ENCODE measurements around the gene HMGXB4.

DNA sequence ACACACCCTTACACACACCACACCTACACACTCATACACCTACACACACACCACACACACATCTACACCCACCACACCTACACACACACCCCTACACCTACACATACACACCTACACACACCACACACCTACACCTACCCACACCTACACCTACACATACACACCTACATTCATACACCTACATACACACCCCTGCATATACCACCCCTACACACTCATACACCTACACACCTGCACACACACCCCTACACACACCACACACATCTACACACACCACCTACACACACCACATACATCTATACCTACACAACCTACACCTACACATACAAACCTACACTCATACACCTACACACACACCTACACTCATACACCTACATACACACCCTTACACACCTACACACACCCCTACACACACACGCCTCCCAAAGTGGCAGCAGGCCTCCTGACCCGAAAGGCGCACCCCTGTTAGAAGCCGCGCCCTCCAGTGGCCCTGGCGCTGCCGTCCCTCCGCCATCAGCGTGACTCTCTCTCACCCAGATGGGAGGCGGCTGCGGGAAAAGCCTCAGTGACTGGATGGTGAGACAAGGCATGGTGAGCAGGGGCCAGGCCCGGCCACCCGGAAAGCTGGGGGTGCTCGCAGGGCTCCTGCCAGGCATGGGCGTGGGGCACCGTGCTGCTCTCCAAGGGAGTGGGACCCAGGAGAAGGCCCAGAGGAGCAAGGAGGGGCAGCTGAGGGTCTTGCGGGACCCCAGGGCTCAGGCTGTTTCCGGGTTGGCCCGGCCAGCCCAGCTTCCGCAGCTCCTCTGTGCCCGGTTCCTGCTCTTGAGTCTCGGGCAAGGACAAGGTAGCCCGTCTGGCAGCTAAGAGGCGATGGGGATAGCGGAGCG, 86.6 kb downstream of the HMGXB4 start:
- TF ChIP-seq MXI1 (IDR thresholded peaks at IDR 0.05; ENCODE audit: borderline replicate concordance, low read depth, low read length) (no peak), CEBPB (IDR thresholded peaks at IDR 0.05; ENCODE audit: low read depth, low read length) (no peak)
- TF ChIP-seq, protein P1, sequence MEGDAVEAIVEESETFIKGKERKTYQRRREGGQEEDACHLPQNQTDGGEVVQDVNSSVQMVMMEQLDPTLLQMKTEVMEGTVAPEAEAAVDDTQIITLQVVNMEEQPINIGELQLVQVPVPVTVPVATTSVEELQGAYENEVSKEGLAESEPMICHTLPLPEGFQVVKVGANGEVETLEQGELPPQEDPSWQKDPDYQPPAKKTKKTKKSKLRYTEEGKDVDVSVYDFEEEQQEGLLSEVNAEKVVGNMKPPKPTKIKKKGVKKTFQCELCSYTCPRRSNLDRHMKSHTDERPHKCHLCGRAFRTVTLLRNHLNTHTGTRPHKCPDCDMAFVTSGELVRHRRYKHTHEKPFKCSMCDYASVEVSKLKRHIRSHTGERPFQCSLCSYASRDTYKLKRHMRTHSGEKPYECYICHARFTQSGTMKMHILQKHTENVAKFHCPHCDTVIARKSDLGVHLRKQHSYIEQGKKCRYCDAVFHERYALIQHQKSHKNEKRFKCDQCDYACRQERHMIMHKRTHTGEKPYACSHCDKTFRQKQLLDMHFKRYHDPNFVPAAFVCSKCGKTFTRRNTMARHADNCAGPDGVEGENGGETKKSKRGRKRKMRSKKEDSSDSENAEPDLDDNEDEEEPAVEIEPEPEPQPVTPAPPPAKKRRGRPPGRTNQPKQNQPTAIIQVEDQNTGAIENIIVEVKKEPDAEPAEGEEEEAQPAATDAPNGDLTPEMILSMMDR (conservative IDR thresholded peaks at IDR 0.05; ENCODE audit: low read depth, low read length), result no peak

Data from IMR-90 (cell line).